HL-60 (cell line): Measurements from ENCODE around the gene IFIT2.
A peak's percentile ranks its signal among the peaks of the same experiment; 100 is the strongest.

Source experiments
- POLR2AphosphoS5 ChIP-seq: IDR thresholded peaks from 2 replicates; pipeline ENCODE4 v1.6.1; 2012; ENCODE audit warnings: low read depth
- SPI1 ChIP-seq: IDR thresholded peaks from 2 replicates; pipeline ENCODE4 v1.6.1; 2012; ENCODE audit warnings: low read depth, mild to moderate bottlenecking, borderline replicate concordance
- TF ChIP-seq, protein P1 (sequence below): IDR thresholded peaks from one replicate; pipeline ENCODE4 v1.5.1; 2011; ENCODE audit warnings: low read length, control low read depth, inconsistent platforms; ENCODE audit not compliant: insufficient read depth
- TF ChIP-seq, protein P2 (sequence below): IDR thresholded peaks from 2 replicates; pipeline ENCODE4 v1.6.1; 2012; ENCODE audit warnings: low read depth; ENCODE audit not compliant: insufficient replicate concordance

GRCh38 chr10:89301232-89301631 lies 614 bp upstream of the IFIT2 start:
- TF ChIP-seq, protein P1, sequence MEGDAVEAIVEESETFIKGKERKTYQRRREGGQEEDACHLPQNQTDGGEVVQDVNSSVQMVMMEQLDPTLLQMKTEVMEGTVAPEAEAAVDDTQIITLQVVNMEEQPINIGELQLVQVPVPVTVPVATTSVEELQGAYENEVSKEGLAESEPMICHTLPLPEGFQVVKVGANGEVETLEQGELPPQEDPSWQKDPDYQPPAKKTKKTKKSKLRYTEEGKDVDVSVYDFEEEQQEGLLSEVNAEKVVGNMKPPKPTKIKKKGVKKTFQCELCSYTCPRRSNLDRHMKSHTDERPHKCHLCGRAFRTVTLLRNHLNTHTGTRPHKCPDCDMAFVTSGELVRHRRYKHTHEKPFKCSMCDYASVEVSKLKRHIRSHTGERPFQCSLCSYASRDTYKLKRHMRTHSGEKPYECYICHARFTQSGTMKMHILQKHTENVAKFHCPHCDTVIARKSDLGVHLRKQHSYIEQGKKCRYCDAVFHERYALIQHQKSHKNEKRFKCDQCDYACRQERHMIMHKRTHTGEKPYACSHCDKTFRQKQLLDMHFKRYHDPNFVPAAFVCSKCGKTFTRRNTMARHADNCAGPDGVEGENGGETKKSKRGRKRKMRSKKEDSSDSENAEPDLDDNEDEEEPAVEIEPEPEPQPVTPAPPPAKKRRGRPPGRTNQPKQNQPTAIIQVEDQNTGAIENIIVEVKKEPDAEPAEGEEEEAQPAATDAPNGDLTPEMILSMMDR: no peak
- TF ChIP-seq, protein P2, sequence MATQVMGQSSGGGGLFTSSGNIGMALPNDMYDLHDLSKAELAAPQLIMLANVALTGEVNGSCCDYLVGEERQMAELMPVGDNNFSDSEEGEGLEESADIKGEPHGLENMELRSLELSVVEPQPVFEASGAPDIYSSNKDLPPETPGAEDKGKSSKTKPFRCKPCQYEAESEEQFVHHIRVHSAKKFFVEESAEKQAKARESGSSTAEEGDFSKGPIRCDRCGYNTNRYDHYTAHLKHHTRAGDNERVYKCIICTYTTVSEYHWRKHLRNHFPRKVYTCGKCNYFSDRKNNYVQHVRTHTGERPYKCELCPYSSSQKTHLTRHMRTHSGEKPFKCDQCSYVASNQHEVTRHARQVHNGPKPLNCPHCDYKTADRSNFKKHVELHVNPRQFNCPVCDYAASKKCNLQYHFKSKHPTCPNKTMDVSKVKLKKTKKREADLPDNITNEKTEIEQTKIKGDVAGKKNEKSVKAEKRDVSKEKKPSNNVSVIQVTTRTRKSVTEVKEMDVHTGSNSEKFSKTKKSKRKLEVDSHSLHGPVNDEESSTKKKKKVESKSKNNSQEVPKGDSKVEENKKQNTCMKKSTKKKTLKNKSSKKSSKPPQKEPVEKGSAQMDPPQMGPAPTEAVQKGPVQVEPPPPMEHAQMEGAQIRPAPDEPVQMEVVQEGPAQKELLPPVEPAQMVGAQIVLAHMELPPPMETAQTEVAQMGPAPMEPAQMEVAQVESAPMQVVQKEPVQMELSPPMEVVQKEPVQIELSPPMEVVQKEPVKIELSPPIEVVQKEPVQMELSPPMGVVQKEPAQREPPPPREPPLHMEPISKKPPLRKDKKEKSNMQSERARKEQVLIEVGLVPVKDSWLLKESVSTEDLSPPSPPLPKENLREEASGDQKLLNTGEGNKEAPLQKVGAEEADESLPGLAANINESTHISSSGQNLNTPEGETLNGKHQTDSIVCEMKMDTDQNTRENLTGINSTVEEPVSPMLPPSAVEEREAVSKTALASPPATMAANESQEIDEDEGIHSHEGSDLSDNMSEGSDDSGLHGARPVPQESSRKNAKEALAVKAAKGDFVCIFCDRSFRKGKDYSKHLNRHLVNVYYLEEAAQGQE: no peak
- TF ChIP-seq POLR2AphosphoS5 (no peak; the same call in 1 of the 2 replicates), SPI1 (peak; percentile 58; the same call in 1 of the 2 replicates)
